Aortic smooth muscle cell (primary cell): ENCODE data around the gene SETD3. TPM values are rescaled to one million over a fixed set of nuclear protein-coding genes. Genes with fewer than 3 reads are reported as not detected.

Source experiments
- total RNA-seq: library from RNA; depleted of rRNA; stranded (reverse); fragments of >200 nt; gene quantifications from 2 replicates; pipeline ENCODE4 v1.2.3, GENCODE V29; 2014

Gene SETD3
- total RNA-seq, result 41.0 and 42.1 TPM in 2 replicates

DNA sequence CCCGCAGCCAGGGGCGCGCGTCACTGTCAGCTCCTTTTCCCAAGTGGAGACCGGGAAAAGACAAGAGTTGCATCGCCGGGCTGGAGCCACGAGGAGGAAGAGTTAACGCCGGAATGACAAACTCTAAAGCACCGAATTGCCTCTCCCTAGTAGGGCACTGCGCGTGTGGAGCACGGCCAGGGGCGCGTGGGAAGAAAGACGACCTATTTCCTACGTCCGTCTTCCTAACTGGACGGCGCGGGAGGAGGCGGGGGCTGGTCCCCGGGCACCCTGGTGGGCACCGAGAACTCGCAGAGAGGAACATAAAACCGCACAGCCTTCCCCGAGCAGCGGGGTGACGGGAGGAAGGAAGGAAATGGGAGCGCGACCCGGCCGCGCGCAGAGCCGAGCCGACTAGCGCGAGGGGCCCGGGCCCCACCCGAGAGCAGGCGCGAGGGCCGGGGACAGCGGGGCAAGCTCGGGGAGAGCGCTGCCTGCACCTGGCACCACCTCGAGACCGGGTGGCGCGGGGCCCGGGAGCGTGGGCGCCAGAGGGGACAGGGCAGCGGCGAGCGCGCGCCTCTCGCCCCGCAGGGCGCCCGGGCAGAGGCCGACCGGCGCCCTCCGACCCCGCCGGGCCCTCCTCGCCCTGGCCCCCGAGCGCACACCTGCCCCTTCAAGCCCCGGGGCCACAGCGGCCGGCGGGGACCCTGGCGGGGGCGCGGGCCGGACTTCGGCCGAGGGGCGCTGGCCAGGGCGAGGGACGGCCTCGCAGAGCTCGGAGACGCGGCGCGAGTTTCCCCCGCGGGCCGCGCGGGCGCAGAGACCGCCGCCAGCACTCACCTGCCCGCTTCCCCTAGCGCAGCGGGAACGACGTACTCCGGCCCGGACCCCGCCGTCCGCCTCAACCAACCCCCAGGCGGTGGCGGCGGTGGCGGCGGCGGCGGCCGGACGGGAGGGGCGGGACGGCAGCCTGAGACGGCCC is at the start of gene SETD3:
Gene SETD3, minus strand, starts transcription at position 954 of the 964 bp plus-strand sequence. CDS start 15,054 bp downstream, outside the sequence.

GRCh38 chr14:99480917-99481744 is 472 bp upstream of the SETD3 start, which contains the start of gene CCNK:
CCNK (plus strand) TSS chr14:99481409; CDS start chr14:99492678, 11,269 bp downstream.

Other genes starting within 250 kb of the SETD3 start
- gene BCL11B, start 208.7 kb downstream of the SETD3 start, total RNA-seq, result under 0.01 TPM in 1 of 2 replicates, not detected in the other
- 34.2 and 48.1 TPM in 2 replicates for gene CCNK, start 550 bp upstream of the SETD3 start, total RNA-seq
- gene CCDC85C, start 123.3 kb upstream of the SETD3 start, total RNA-seq, result 2.6 and 4.5 TPM in 2 replicates
- gene HHIPL1, start 164.3 kb upstream of the SETD3 start, total RNA-seq, result 5.7 and 6.7 TPM in 2 replicates
- gene CYP46A1, start 203.4 kb upstream of the SETD3 start, total RNA-seq, result 0.19 and 0.26 TPM in 2 replicates